HG02884 (cell line): ENCODE data around the gene LAMP1.
"Not testable (repeated sequence)": the region's sequence is repeated elsewhere in the genome, so short reads cannot be mapped to it uniquely, and the experiment has no call there.

ENCODE experiments used
- ATAC-seq: cut with Tn5 transposase; IDR thresholded peaks from one replicate; pipeline ENCODE4 v1.9.1; 2021; ENCODE audit warnings: mild to moderate bottlenecking, moderate library complexity; ENCODE audit not compliant: unreplicated experiment

LAMP1 gene

GRCh38 chr13:113296823-113297369 is at the start of gene LAMP1:
Gene LAMP1, plus strand, starts transcription at chr13:113297239. Its CDS starts 196 bp downstream, at chr13:113297435.
- peak; percentile 67 for ATAC-seq

- no peak for ATAC-seq
Observed at GRCh38 chr13:113252516-113253095, 44.4 kb upstream of the LAMP1 start.

- ATAC-seq, result not testable (repeated sequence)
Observed at GRCh38 chr13:113257908-113258307, 39.1 kb upstream of the LAMP1 start.

- ATAC-seq, result no peak
Observed at GRCh38 chr13:113258321-113259054, 38.6 kb upstream of the LAMP1 start.

GRCh38 chr13:113260996-113261395 is 36.0 kb upstream of the LAMP1 start:
- no peak for ATAC-seq

- not testable (repeated sequence) for ATAC-seq
Observed at GRCh38 chr13:113263016-113263415, 34.0 kb upstream of the LAMP1 start.

- no peak for ATAC-seq
Observed at GRCh38 chr13:113267642-113268405, 29.2 kb upstream of the LAMP1 start.

GRCh38 chr13:113272031-113272430 is 25.0 kb upstream of the LAMP1 start:
- no peak for ATAC-seq

GRCh38 chr13:113272701-113273181 is 24.3 kb upstream of the LAMP1 start:
- ATAC-seq, result no peak

GRCh38 chr13:113273321-113273720 is 23.7 kb upstream of the LAMP1 start:
- ATAC-seq, result no peak

- no peak for ATAC-seq
Observed at GRCh38 chr13:113273851-113274590, 23.0 kb upstream of the LAMP1 start.

GRCh38 chr13:113274721-113275120 is 22.3 kb upstream of the LAMP1 start:
- no peak for ATAC-seq

- peak; percentile 43 for ATAC-seq
Observed at GRCh38 chr13:113275387-113275786, 21.7 kb upstream of the LAMP1 start.

GRCh38 chr13:113280126-113280525 is 16.9 kb upstream of the LAMP1 start:
- ATAC-seq, result no peak

GRCh38 chr13:113283904-113284303 is 13.1 kb upstream of the LAMP1 start:
- ATAC-seq, result no peak

- no peak for ATAC-seq
Observed at GRCh38 chr13:113288880-113289279, 8.2 kb upstream of the LAMP1 start.

- ATAC-seq, result no peak
Observed at GRCh38 chr13:113291129-113291528, 5.9 kb upstream of the LAMP1 start.

GRCh38 chr13:113292021-113292862 is 4.8 kb upstream of the LAMP1 start:
- ATAC-seq, result no peak

GRCh38 chr13:113293686-113294085 is 3.4 kb upstream of the LAMP1 start:
- ATAC-seq, result no peak

- ATAC-seq, result no peak
Observed at GRCh38 chr13:113295776-113296175, 1.3 kb upstream of the LAMP1 start.
